ENCODE results near the gene HSPA5. TPM values are rescaled to one million over a fixed set of nuclear protein-coding genes. Genes with fewer than 3 reads are reported as not detected.
A peak's percentile ranks its signal among the peaks of the same experiment; 100 is the strongest.
"Not testable (repeated sequence)": the region's sequence is repeated elsewhere in the genome, so short reads cannot be mapped to it uniquely, and the experiment has no call there.

The HSPA5 gene
- total and polyA plus RNA-seq, 2 experiments from 2014 or later: 259 to 265 TPM

GRCh38 chr9:125236520-125237159 is 4.5 kb downstream of the HSPA5 start:
- Mint-ChIP-seq H3K4me1 (peaks cover 12% of the 10 kb centered on the region), H3K36me3 (ENCODE audit: low read depth) (peaks cover 79% of the 10 kb centered on the region), H3K27me3 (ENCODE audit: insufficient read depth, low read depth, poor library complexity) (peaks cover 12% of the 10 kb centered on the region)
- peaks cover 49% of the 10 kb centered on the region for H3K79me2 ChIP-seq (replicated peaks; ENCODE audit: insufficient read depth)
- H3K4me3 Mint-ChIP-seq; H3K9me2 ChIP-seq (ENCODE audit: insufficient read depth); H3K27me3 ChIP-seq (ENCODE audit: insufficient read depth); DNase-seq (ENCODE audit: low spot score); ATAC-seq; H3K27ac Mint-ChIP-seq; H3K4me3 ChIP-seq; H3K9me3 Mint-ChIP-seq; H3K27ac ChIP-seq (ENCODE audit: low read depth); H2AFZ ChIP-seq: not testable (repeated sequence)
- 0 out of 2 replicates have a peak overlapping the region, but pooled peaks have one; percentile 34 for H3K4me2 ChIP-seq
- peaks cover 42% of the 10 kb centered on the region for H3K36me3 ChIP-seq (ENCODE audit: insufficient read depth)
- H3K4me1 ChIP-seq (ENCODE audit: insufficient read depth): peaks cover 12% of the 10 kb centered on the region; the same call in 1 of the 2 replicates
- H4K20me1 ChIP-seq (replicated peaks; ENCODE audit: insufficient read depth): peaks cover 49% of the 10 kb centered on the region
- H3F3A ChIP-seq (replicated peaks; ENCODE audit: low read depth): peaks cover 52% of the 10 kb centered on the region

GRCh38 chr9:125235804-125236519 is 5.2 kb downstream of the HSPA5 start:
- ATAC-seq: no peak
- H3K9me2 ChIP-seq (ENCODE audit: insufficient read depth): no peaks in the 10 kb centered on the region
- no peak overlapping the region for H3K27ac ChIP-seq (ENCODE audit: low read depth)
- H2AFZ ChIP-seq: no peak overlapping the region
- no peak overlapping the region; the same call in 2 of the 3 replicates for H3K4me3 Mint-ChIP-seq
- no peak for DNase-seq (ENCODE audit: low spot score)
- H3K27me3 Mint-ChIP-seq (ENCODE audit: insufficient read depth, low read depth, poor library complexity): peaks cover 6% of the 10 kb centered on the region
- peaks cover 12% of the 10 kb centered on the region for H3K4me1 Mint-ChIP-seq
- H3K27me3 ChIP-seq (ENCODE audit: insufficient read depth): no peaks in the 10 kb centered on the region
- peaks cover 48% of the 10 kb centered on the region for H3K79me2 ChIP-seq (replicated peaks; ENCODE audit: insufficient read depth)
- no peaks in the 10 kb centered on the region for H3K9me3 Mint-ChIP-seq
- H3K36me3 Mint-ChIP-seq (ENCODE audit: low read depth): peaks cover 76% of the 10 kb centered on the region
- H3K27ac Mint-ChIP-seq: no peak overlapping the region
- peaks cover 42% of the 10 kb centered on the region for H3K36me3 ChIP-seq (ENCODE audit: insufficient read depth)
- peaks cover 12% of the 10 kb centered on the region; the same call in 1 of the 2 replicates for H3K4me1 ChIP-seq (ENCODE audit: insufficient read depth)
- 0 out of 2 replicates have a peak overlapping the region, but pooled peaks have one; percentile 34 for H3K4me2 ChIP-seq
- H4K20me1 ChIP-seq (replicated peaks; ENCODE audit: insufficient read depth): peaks cover 49% of the 10 kb centered on the region
- H3F3A ChIP-seq (replicated peaks; ENCODE audit: low read depth): peaks cover 52% of the 10 kb centered on the region
- no peak overlapping the region; the same call in 1 of the 2 replicates for H3K4me3 ChIP-seq
- no peak for TF ChIP-seq STAT1 (IDR thresholded peaks at IDR 0.05; ENCODE audit: unreplicated experiment)
- no peak for TF ChIP-seq CREB1 (CRISPR knock-in tag; IDR thresholded peaks at IDR 0.05; ENCODE audit: low read depth)
- no peak for TF ChIP-seq EZH2 (IDR thresholded peaks at IDR 0.05; ENCODE audit: low read depth, unreplicated experiment)
- TF ChIP-seq NANOG (IDR thresholded peaks at IDR 0.05; ENCODE audit: borderline replicate concordance): no peak
- no peak for TF ChIP-seq ETS1 (IDR thresholded peaks at IDR 0.05)
- TF ChIP-seq POLR2AphosphoS5 (IDR thresholded peaks at IDR 0.05; ENCODE audit: low read depth): no peak
- no peak for TF ChIP-seq ZNF331 (CRISPR knock-in tag; IDR thresholded peaks at IDR 0.05; ENCODE audit: low read depth)
- TF ChIP-seq, protein P1, sequence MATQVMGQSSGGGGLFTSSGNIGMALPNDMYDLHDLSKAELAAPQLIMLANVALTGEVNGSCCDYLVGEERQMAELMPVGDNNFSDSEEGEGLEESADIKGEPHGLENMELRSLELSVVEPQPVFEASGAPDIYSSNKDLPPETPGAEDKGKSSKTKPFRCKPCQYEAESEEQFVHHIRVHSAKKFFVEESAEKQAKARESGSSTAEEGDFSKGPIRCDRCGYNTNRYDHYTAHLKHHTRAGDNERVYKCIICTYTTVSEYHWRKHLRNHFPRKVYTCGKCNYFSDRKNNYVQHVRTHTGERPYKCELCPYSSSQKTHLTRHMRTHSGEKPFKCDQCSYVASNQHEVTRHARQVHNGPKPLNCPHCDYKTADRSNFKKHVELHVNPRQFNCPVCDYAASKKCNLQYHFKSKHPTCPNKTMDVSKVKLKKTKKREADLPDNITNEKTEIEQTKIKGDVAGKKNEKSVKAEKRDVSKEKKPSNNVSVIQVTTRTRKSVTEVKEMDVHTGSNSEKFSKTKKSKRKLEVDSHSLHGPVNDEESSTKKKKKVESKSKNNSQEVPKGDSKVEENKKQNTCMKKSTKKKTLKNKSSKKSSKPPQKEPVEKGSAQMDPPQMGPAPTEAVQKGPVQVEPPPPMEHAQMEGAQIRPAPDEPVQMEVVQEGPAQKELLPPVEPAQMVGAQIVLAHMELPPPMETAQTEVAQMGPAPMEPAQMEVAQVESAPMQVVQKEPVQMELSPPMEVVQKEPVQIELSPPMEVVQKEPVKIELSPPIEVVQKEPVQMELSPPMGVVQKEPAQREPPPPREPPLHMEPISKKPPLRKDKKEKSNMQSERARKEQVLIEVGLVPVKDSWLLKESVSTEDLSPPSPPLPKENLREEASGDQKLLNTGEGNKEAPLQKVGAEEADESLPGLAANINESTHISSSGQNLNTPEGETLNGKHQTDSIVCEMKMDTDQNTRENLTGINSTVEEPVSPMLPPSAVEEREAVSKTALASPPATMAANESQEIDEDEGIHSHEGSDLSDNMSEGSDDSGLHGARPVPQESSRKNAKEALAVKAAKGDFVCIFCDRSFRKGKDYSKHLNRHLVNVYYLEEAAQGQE (IDR thresholded peaks at IDR 0.05; ENCODE audit: unreplicated experiment): no peak
- TF ChIP-seq ZNF462 (CRISPR knock-in tag; IDR thresholded peaks at IDR 0.05): no peak

All from GM23338 (cell line).